RPMI8226 (cell line): ENCODE measurements around the gene CHST5.
"Not testable (repeated sequence)": the region's sequence is repeated elsewhere in the genome, so short reads cannot be mapped to it uniquely, and the experiment has no call there.

Experiments used
- DNase-seq: peaks from one replicate; pipeline ENCODE4 v3.0.0-alpha.2; 2015

The CHST5 gene

DNA sequence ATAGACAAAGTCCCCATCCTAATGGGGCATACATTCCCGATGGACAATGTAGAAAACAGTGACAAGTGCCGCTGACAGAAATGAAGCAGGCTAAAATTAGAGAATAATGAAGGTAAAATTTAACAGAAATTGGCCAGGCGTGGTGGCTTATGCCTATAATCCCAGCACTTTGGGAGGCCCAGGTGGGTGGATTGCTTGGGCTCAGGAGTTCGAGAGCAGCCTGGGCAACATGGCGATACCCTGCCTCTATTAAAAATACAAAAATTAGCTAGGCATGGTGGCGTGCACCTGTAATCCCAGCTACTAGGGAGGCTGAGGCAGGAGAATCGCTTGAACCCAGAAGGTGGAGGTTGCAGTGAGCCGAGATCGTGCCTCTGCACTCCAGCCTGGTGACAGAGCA lies 12.5 kb upstream of the CHST5 start:
- not testable (repeated sequence) for DNase-seq

DNA sequence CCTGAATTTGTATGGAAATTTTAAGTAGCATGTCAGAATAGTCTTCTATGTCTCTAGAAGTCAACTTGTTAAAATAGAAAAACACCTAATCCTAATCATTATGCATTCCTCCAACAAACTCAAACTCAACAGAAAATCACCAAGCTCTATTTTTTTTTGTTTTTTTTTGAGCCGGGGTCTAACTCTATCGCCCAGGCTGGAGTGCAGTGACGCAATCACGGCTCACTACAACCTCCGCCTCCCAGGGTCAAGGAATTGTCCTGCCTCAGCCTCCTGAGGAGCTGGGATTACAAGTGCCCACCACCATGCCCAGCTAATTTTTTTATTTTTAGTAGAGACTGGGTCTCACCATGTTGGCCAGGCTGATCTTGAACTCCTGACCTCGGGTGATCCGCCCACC lies 10.4 kb upstream of the CHST5 start:
- no peak for DNase-seq

DNA sequence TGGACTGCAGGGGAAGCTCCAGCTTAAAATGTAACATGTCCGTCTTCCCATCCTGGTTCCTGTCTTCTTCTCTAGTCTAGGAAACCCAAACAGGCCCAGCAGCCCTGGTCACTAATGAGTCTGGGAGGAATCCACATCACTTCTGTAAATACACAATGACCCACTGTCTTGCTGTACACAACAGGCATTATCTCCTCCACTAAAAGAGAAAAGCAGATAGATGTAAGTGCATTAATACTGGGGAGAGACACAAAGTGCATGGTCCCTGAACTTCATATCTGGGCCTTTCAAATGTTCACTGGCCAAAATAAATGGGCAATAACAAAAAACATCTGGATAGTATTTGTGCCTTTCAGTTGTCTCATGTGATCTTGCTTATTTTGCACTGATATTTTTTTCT lies 10.0 kb upstream of the CHST5 start:
- DNase-seq: not testable (repeated sequence)

DNA sequence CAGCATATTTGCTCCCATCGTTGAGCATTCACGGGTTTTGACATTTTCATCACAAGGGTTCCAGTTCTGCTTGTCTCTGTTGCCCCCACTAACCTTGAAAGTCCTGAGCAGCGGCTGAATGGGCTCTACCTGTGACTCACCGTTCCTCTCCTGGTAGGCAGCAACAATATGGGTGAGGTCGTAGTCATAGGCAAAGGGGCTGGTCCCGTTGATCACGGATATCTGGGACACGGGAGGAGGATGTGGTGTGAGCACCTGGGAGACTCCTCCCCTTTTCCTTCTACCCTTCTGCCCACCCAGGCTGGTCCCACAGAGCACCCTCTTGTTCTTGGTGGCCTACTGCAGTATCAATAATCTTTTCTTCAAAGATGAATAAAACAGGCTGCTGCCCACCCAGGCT lies 6.6 kb upstream of the CHST5 start:
- DNase-seq: not testable (repeated sequence)

DNA sequence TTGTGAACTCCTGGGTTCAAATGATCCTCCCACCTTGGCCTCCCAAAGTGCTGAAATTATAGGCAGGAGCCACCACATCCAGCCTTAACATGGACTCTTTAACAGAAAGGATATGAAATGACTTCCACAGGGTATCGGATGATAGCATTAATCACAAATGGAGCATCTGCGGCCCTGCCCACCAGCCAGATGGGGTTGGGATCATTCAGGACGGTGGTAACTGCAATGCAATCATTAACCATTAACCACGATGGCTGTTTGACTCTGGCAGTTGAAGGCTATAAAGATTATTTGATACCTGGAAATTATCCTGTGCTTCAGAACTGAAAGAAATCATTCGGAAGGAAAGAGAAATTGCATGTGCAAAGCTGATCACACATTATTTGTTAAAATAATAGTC lies 5.3 kb upstream of the CHST5 start:
- no peak for DNase-seq

DNA sequence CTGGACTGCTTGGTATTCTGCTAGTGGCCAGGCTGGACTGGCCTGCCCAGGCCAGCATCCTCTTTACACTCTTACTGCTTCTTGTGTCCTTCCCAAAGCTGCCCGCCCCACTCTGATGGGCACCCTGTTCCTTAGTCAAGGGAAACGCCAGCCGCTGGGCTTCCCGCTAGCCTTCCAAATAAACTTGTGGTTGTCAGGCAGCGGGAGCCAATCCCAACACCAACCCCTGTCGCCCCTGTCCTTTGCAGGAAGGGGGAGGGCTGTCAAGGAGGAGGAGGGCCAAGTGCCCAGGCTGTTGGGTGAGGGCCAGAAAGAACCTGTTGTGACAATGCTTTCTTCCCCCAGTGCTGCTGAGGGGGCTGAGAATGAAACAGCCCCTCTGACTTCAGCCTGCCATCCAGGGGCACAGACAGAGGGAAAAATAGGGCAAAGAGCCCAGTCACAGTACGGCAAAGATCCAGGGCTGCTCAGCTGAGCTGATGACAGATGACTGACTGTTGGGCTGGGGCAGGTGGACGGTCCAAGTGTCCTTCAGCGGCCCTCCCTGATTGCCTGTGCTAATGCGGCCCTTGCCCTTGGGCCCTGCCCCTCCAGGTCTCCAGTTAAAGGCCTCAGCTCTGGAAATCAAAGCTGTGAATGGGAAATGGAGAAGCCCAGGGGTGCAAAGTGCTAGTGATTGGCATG lies 3.1 kb upstream of the CHST5 start:
- not testable (repeated sequence) for DNase-seq

DNA sequence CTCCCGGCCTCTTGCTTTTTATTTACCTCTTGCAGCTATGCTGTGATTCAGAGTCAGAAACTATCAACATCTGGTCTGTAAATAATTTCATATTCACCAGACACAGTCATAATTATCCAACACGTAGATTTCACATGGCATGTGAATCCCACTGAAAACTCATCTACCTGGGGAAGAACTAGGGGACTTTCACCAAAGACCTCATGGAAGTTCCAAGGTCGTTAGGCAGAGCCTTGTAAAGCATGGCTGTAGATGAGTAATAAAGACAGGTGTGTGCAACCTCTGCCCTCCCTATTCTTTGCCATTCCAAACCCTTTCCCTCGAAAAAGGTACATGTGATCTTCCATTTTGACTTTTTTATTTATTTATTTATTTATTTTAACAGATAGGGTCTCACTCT lies 1.9 kb upstream of the CHST5 start:
- no peak for DNase-seq

DNA sequence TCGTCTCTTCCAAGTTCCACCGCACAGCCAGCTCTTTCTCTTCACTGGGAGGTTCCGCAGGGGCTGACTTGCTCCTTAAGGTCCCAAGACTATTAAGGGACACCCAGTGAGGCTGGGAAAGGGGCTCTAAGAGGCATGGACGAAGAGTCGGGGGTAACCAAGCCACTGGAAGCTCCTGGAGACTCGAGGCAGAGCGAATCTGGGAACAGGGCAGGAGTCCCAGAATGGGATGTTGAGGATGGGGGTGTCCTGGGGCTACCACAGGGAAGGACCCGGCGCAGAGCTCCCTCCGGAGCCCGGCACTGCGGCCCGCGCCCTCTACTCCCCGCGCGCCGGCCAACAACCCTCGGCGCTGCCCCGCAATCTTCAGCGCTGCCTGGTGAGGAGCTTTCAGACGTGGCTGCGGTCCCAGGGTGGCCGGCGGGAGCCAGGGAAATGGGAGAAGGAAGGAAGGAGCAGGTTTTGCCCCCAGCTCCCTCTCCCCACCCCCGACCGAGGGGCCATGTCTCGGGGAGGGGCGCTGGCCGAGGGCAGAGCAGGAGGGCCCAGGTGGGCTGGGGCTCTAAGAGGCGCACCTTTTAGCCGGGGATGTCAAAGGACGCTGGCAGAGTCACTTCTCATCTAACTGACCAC lies 581 bp downstream of the CHST5 start:
- no peak for DNase-seq

DNA sequence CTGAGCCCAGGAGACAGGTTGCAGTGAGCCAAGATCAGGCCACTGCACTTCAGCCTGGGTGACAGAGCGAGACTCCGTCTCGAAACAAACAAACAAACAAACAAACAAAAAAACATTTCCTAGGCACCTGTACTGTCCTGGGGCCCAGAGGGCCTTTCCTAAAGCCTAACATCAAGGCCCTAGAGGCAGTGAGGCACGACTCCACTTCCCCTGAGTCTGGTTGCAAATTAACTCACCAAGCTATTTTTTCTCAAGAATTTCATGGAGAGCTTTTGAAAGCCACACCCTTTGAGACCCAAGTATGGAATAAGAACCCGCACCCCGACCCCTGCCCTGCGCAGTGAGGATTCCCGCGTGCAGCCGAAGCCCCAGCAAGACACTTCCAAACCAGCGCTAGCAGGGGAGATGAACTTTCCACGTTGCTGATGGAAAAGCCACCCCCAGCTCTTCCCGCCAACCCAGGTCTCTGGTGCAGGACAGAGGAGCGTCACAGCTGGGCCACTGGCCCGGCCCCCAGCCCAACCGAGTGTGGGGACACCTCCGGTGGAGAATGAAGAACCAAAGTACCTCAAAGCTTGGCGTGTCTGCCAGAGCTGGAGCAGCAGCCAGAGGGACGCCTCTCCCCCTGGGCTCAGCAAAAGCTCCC lies 1.2 kb downstream of the CHST5 start:
- DNase-seq: no peak

DNA sequence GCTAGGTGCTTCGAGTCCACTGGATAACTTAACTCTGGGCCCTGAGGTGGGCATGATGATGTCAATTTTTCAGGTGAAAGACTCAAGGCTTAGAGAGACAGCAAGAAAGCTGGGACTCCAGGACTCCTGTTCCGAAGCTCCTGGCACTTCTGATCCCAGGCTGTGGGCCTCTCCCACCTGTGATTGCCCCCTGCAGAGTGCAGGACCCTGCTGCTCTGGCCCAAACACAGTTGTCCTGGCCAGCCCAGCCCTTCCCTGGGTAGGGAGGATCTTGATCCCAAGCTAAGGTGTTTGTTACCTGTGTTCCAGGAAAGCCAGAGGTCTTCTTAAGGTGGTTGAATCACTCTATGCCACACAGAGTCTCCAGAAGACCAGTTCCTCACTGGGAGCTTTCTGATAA lies 3.1 kb downstream of the CHST5 start:
- DNase-seq: no peak

DNA sequence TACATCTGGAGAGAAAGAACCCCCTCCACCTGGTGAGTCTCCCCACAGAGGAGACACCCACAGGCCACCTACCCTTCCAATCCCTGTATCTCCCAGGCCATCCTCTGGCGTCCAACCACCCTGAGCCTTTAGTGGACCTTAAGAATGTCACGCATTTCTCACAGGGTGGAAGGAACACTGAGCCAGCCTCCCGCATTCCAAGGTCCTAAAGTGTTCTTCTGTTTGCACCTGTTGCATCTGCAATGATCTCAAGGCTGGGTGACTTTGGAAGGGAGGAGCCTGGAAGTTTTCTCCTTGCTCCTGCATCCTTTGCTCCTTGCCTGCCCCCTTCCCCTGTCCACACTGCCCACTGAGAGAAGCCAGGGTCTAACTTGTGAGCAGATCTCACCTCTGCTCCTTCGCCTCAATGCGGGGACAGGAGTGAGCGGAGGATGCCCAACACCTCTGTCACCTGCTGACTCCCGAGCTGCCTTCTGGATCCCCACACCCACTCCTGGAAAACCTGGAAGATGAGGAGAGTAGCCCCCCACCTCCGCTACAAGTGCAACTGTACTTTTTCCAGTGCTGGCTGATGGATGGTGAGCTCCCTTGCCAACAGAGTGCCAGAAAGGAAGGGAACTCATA lies 3.7 kb downstream of the CHST5 start:
- DNase-seq: no peak

DNA sequence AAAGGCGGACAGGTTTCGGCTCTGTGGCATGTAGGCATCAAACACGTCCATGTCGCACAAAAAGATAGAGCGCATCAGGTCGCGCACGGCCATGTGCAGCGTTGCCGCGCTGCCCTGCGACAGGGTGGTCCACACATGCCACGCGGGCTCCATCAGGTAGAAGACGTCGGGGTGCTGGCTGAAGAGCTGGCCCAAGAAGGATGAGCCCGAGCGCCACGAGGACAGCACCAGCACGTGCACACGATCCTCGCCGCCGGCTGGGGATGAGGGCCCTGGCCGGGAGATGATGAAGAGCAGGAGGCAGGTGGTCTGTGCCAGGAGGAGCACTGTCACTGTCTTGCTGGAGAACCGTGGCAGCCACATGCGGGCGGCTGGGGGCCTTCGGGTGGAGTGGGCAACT lies 5.9 kb downstream of the CHST5 start:
- DNase-seq: no peak

DNA sequence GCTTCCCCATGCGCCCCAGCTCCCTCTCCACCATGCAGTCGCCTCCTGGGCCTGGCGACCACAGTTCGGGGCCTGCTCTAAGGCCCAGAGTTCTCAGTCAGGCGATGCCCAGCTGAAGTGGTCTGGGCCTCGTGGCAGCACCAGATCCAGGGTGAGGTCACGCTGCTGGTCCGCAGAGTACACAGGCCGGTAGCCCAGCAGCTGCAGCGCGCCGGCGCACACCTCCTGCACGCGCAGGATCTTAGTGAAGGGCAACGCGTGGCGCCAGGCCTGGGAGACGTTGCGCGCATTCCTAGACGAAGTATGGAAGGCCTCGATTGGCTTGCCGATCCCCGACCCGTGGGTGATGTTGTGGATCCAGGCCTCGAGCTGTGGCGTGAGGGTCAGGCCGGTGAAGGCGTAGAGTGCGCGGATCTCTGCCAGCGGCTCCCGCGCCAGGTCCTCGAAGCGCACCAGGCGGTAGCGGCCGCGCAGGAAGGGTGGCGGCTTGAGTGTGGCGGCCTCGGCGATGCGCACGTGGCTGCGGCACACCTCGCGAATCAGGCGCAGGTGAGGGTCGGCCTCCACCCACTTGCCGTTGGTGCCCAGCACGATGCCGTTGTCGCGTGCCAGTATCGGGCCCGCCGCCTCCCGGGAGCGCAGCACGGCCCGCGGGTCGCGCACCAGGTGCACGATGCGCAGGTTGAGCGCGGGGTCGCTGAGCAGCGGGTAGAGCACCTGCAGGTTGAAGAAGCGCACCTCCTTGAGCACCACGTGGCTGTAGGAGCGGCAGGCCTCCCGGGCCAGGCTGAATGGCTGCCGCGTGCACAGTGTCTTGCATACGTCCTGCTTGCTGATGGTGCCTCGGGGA lies 6.6 kb downstream of the CHST5 start:
- DNase-seq: no peak

DNA sequence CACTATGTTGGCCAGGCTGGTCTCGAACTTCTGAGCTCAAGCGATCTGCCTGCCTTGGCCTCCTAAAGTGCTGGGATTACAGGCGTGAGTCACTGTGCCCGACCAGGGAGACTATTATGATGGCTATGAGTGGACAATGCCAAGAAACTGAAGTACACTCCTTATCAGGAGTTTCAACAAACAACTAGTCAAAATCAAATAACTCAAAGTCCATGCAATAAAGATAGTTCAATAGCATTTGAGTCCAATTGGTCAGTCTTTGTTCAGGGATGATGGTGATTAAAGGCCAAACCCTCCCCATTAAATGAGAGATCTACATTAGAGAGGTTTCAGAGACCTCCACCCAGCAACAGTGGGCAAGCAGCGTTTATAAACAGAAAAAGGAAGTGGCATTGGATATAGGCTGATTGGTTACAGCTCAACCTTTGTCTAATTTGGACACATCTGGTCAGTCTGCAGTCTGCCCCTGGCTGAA lies 8.0 kb downstream of the CHST5 start:
- no peak for DNase-seq

DNA sequence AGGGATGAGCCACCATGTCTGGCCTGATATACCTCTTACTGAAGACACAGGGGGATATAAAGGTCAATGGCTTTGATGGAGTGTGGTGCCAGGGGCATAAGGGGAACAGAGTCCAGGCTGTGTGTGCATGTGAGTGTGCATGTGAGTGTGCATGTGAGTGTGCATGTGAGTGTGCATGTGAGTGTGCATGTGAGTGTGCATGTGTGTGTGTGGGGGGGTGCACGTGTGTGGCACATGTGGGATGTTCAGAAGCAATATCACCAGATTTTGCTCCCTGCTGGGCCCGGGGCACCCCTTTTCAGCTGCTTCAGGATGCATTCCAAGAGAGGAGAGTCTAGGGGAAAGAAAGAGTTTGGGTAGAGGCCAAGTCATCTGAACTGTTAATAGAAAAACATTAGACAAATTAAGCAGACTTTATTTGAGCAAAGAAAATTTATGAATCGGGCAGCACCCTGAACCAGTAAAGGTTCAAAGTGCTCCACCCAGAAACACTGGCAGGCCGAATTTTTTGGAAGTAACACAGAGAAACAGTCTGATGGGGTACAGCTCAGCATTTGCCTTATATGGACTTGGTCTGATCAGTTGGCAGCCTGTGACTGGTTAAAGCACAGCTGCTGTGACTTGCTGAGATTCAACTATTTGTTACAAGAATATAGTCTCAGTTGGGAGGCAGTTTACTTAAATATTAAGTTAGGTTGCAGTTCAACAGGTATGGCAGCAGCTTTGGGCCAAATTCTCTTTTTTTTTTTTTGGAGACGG lies 9.7 kb downstream of the CHST5 start:
- no peak for DNase-seq

DNA sequence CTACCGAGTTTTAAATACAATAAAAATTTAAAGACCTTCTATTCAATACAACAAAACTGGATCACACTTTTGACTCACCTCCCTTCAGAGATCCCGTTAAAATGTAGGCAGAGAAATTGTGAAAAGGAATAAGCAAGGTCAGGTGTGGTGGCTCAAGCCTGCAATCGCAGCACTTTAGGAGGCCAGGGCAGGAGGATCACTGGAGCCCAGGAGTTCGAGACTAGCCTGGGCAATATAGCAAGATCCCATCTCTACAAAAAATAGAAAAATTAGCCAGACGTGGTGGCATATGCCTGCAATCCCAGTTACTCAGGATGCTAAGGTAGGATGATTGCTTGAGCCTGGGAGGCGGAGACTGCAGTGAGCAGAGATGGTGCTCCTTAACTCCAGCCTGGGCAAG lies 16.7 kb downstream of the CHST5 start:
- no peak for DNase-seq

DNA sequence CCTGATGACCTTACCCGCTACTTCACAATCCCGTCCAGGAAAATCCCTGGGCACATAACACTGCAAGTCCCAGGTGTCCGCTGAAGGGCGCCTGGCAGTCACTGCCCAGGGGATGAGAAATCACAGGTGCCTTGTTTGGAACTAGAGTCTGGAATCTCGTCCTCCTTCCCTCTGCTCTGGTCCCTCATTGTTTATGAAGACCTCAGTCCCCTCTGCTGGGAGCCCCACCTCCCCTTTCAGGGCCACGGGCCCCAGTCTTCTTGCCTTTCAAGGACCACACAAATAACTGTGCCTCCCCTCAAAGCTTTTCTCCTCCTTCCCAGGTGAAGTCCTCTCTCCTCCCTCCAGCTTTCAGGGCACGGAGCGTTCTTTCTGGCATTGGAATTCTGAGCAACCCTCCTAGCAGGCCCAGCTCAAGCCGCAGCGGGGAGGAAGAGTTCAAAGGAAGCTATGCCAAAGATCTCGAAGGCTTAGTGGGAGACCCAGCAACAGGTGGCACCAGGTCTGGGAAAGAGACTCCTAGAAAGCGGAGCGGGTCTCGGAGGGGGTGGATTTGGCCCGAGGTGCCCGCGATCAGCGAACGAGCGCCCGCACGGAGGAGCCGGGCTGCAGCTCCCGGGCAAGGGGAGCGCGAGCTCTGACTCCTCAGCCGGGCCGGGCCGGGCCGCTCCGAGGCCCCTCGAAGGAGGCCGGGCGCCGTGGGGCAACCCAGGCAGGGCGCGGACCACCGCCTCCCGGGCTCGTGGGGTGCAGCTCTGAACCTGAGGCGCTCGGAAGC lies 19.5 kb downstream of the CHST5 start:
- peak; percentile 34 for DNase-seq

DNA sequence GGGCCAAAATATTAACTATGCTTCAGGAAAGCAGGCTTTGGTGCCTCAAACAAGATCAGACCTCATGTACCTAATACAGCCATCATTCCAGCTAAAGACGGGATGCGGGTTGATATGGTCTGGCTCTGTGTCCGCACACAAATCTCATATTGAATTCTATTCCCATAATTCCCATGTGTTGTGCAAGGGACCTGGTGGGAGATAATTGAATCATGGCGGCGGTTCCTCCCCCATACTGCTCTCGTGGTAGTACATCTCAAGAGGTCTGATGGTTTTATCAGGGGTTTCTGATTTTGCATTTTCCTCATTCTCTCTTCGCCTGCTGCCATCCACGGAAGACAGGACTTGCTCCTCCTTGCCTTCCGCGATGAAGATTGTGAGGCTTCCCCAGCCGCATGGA lies 21.6 kb downstream of the CHST5 start:
- no peak for DNase-seq

DNA sequence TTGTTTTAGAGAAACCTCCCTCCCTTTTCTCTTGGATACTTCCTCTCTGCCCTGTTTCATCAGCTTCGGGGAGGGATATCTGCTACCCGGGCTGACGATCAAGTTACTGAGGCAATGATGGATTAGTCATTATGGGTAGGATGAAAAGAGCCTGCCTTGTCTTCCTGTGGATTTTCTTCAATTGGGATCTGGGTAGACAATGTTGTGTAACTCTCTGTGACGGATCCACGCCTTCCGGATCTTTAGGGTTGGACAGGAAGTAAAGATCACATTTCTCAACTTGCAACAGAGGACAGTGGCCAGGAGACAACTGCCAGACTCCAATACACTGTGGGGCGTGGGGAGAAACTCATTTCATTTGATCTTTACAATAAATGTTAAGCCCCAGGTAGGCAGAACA lies 29.3 kb downstream of the CHST5 start:
- DNase-seq: no peak

DNA sequence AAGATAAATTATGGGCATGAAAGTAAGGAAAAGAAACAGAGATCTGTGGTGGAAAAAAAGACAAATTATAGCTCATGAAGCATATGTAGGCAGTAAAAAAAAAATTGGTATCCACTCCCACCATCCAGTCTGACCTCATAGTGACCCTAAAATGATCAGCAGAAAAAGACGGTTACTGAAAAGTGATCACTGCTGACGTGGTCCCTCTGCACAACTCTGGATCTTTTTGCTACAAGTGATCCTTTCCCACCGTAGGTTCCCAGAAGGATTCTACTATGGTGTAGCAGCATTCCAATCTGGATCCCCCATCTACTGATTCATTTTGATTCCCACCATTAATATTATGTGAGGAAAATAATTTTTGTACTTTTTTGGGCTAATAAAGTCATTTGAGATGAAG lies 29.8 kb downstream of the CHST5 start:
- no peak for DNase-seq

DNA sequence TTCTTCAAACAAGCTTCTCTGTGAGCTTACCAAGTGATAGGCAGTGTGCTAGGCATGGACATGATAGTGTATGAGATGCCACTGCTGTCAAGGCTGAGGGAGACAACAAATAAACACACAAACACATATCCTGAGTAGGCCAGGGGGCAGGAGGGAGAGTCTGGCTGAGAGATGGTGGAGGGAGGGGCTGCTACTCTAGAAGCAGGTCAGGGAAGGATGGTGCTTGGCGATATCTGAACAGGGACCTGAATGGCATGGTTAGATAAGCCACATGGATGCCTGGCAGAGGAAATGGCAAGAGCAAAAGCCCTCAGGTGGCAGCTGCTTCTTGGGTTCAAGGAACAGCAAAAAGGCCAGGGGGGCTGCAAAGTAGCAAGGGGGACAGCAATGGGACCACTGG lies 32.1 kb downstream of the CHST5 start:
- DNase-seq: no peak
